Measurements from ENCODE around the gene RNFT2.

The RNFT2 gene

DNA sequence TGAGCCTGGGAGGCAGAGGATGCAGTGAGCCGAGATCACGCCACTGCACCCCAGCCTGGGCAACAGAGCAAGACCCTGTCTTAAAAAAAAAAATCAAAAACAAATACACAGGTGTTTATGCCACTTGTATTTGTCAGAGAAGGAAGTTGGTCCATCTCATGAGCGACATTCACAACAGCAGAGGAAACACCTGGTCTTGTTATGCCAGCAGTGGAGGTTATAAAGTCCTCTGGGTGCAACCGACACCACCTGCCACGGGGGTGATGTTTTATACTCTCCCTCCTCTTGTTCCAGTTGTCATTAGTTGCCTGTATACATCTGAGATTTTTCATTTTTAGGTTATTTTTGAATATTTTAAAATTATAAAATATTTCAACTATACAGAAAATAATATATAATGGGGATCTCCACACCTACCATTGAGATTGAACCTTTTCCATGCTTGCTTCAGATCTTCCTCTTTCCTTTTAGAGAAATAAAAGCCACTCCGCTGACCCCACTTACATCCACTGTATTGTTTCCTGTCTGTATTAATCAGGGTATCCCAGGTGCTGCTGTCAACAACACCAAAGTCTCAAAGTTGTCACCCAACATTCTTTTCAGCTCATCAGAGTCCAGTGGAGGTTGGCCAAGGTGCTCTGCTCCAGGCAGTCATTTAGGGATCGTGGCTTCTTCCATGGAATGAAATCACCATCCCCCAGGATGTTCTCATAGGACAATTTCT, 65.1 kb downstream of the RNFT2 start:
- Histone ChIP-seq H3K4me3 (ENCODE audit: low read depth in 1 of 2, low read length in 1 of 2) (no peak overlapping the region), H3K27ac (no peak overlapping the region), H3K36me3 (no peaks in the 10 kb centered on the region), H3K4me1 (ENCODE audit: control insufficient read depth in 1 of 2, insufficient read depth in 1 of 2, low read depth in 1 of 2, low read length in 1 of 2) (no peaks in the 10 kb centered on the region), H3K27me3 (no peaks in the 10 kb centered on the region), H3K9me3 (no peaks in the 10 kb centered on the region)
- TF ChIP-seq, protein P1, sequence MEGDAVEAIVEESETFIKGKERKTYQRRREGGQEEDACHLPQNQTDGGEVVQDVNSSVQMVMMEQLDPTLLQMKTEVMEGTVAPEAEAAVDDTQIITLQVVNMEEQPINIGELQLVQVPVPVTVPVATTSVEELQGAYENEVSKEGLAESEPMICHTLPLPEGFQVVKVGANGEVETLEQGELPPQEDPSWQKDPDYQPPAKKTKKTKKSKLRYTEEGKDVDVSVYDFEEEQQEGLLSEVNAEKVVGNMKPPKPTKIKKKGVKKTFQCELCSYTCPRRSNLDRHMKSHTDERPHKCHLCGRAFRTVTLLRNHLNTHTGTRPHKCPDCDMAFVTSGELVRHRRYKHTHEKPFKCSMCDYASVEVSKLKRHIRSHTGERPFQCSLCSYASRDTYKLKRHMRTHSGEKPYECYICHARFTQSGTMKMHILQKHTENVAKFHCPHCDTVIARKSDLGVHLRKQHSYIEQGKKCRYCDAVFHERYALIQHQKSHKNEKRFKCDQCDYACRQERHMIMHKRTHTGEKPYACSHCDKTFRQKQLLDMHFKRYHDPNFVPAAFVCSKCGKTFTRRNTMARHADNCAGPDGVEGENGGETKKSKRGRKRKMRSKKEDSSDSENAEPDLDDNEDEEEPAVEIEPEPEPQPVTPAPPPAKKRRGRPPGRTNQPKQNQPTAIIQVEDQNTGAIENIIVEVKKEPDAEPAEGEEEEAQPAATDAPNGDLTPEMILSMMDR (IDR thresholded peaks at IDR 0.05): no peak

DNA sequence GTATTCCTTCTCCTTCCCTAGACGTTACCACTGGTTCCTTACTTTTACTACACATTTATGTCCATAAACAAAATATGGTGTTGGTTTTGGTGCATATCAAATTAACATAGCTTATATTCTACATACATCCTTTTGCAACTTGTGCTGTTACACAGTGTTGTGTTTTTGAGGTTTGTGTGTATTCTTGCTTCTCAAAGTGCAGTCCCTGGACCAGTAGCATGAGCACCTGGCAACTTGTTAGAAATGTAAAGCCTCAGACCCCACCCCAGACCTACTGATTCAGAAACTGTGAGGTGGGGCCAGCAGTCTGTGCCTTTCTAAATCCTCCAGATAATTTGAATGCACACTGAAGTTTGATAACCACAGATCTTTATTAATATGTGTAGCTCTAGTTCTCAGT, 65.9 kb downstream of the RNFT2 start:
- H3K27ac ChIP-seq: no peak overlapping the region
- H3K4me3 ChIP-seq (ENCODE audit: low read depth in 1 of 2, low read length in 1 of 2): no peak overlapping the region
- TF ChIP-seq, protein P1 (IDR thresholded peaks at IDR 0.05): no peak

GRCh38 chr12:116806845-116807440, 68.8 kb downstream of the RNFT2 start:
- Histone ChIP-seq H3K27ac (no peak overlapping the region), H3K27me3 (no peaks in the 10 kb centered on the region), H3K4me3 (ENCODE audit: low read depth in 1 of 2, low read length in 1 of 2) (no peak overlapping the region), H3K4me1 (ENCODE audit: control insufficient read depth in 1 of 2, insufficient read depth in 1 of 2, low read depth in 1 of 2, low read length in 1 of 2) (no peaks in the 10 kb centered on the region), H3K9me3 (no peaks in the 10 kb centered on the region), H3K36me3 (no peaks in the 10 kb centered on the region)
- TF ChIP-seq, protein P1 (IDR thresholded peaks at IDR 0.05): no peak

More for the DNA sequence above, 65.9 kb downstream of the RNFT2 start:
- H3K9me3 ChIP-seq: no peaks in the 10 kb centered on the region
- no peaks in the 10 kb centered on the region for H3K27me3 ChIP-seq
- no peaks in the 10 kb centered on the region for H3K36me3 ChIP-seq
- H3K4me1 ChIP-seq (ENCODE audit: control insufficient read depth in 1 of 2, insufficient read depth in 1 of 2, low read depth in 1 of 2, low read length in 1 of 2): no peaks in the 10 kb centered on the region

GRCh38 chr12:116807546-116807945, 69.4 kb downstream of the RNFT2 start:
- Histone ChIP-seq H3K27me3 (no peaks in the 10 kb centered on the region), H3K4me1 (ENCODE audit: control insufficient read depth in 1 of 2, insufficient read depth in 1 of 2, low read depth in 1 of 2, low read length in 1 of 2) (no peaks in the 10 kb centered on the region), H3K36me3 (no peaks in the 10 kb centered on the region), H3K27ac (no peak overlapping the region), H3K9me3 (no peaks in the 10 kb centered on the region), H3K4me3 (ENCODE audit: low read depth in 1 of 2, low read length in 1 of 2) (no peak overlapping the region)
- TF ChIP-seq, protein P1 (IDR thresholded peaks at IDR 0.05): no peak

GRCh38 chr12:116808113-116809105, 70.3 kb downstream of the RNFT2 start:
- TF ChIP-seq, protein P1 (IDR thresholded peaks at IDR 0.05): no peak
- Histone ChIP-seq H3K36me3 (no peaks in the 10 kb centered on the region), H3K27ac (no peak overlapping the region), H3K9me3 (no peaks in the 10 kb centered on the region), H3K4me3 (ENCODE audit: low read depth in 1 of 2, low read length in 1 of 2) (no peak overlapping the region), H3K4me1 (ENCODE audit: control insufficient read depth in 1 of 2, insufficient read depth in 1 of 2, low read depth in 1 of 2, low read length in 1 of 2) (no peaks in the 10 kb centered on the region), H3K27me3 (no peaks in the 10 kb centered on the region)
